Trophoblast cell (in vitro differentiated cells and primary cell): ENCODE data around the gene KRT6C.
A peak's percentile ranks its signal among the peaks of the same experiment; 100 is the strongest.

Experiments
- DNase-seq, 2 donors: peaks; one replicate each; pipeline ENCODE4 v3.0.0-alpha.2; 2016
- H2AFZ ChIP-seq: 2 replicates; pipeline ENCODE4 v1.6.1; 2013; ENCODE audit warnings: low read length, moderate library complexity, mild to moderate bottlenecking; ENCODE audit not compliant: insufficient read depth, poor library complexity
- H2AK5ac ChIP-seq: 2 replicates; pipeline ENCODE4 v1.6.1; 2013; ENCODE audit warnings: mild to moderate bottlenecking, low read length
- H2BK120ac ChIP-seq: 2 replicates; pipeline ENCODE4 v1.6.1; 2013; ENCODE audit warnings: low read length, mild to moderate bottlenecking, moderate library complexity; ENCODE audit not compliant: insufficient read depth, poor library complexity
- H2BK12ac ChIP-seq: 2 replicates; pipeline ENCODE4 v1.6.1; 2013; ENCODE audit warnings: mild to moderate bottlenecking, low read length, moderate library complexity
- H2BK5ac ChIP-seq: 2 replicates; pipeline ENCODE4 v1.6.1; 2013; ENCODE audit warnings: low read length, low read depth, moderate library complexity, mild to moderate bottlenecking; ENCODE audit not compliant: poor library complexity
- H3K14ac ChIP-seq: 2 replicates; pipeline ENCODE4 v1.6.1; 2013; ENCODE audit warnings: mild to moderate bottlenecking, low read length
- H3K18ac ChIP-seq: 2 replicates; pipeline ENCODE4 v1.6.1; 2013; ENCODE audit warnings: mild to moderate bottlenecking, low read length
- H3K23ac ChIP-seq: 2 replicates; pipeline ENCODE4 v1.6.1; 2013; ENCODE audit warnings: low read length
- H3K27ac ChIP-seq: 2 replicates; pipeline ENCODE4 v1.5.1; 2013; ENCODE audit warnings: low read depth, mild to moderate bottlenecking, inconsistent platforms, low read length, moderate library complexity
- H3K27me3 ChIP-seq: 2 replicates; pipeline ENCODE4 v1.6.1; 2013; ENCODE audit warnings: inconsistent platforms, mild to moderate bottlenecking, low read length, moderate library complexity; ENCODE audit not compliant: insufficient read depth
- H3K36me3 ChIP-seq, 2 experiments: 1 replicate in 1 of 2; 2 replicates in 1 of 2; pipeline ENCODE4 v1.6.1; 2013; ENCODE audit warnings: low read length in 2 of 2, mild to moderate bottlenecking in 2 of 2, moderate library complexity in 1 of 2; ENCODE audit not compliant: insufficient read depth in 2 of 2, control insufficient read depth in 1 of 2
- H3K4ac ChIP-seq: 2 replicates; pipeline ENCODE4 v1.6.1; 2013; ENCODE audit warnings: low read depth, mild to moderate bottlenecking, low read length, moderate library complexity
- H3K4me1 ChIP-seq, 2 experiments: 1 replicate in 1 of 2; 2 replicates in 1 of 2; pipeline ENCODE4 v1.6.1; 2013; ENCODE audit warnings: low read length in 2 of 2, mild to moderate bottlenecking in 2 of 2, moderate library complexity in 1 of 2; ENCODE audit not compliant: insufficient read depth in 2 of 2, control insufficient read depth in 1 of 2
- H3K4me2 ChIP-seq: 2 replicates; pipeline ENCODE4 v1.6.1; 2013; ENCODE audit warnings: inconsistent platforms, mild to moderate bottlenecking, low read length, moderate library complexity
- H3K4me3 ChIP-seq: 2 replicates; pipeline ENCODE4 v1.5.1; 2013; ENCODE audit warnings: mild to moderate bottlenecking, low read depth, low read length, inconsistent platforms
- H3K79me1 ChIP-seq: one replicate; pipeline ENCODE4 v1.6.1; 2013; ENCODE audit warnings: low read length
- H3K79me2 ChIP-seq: 2 replicates; pipeline ENCODE4 v1.6.1; 2013; ENCODE audit warnings: low read length, mild to moderate bottlenecking; ENCODE audit not compliant: control insufficient read depth, insufficient read depth, poor library complexity
- H3K9ac ChIP-seq: 2 replicates; pipeline ENCODE4 v1.6.1; 2013; ENCODE audit warnings: mild to moderate bottlenecking, low read length
- H3K9me3 ChIP-seq: 2 replicates; pipeline ENCODE4 v1.6.1; 2013; ENCODE audit warnings: low read depth, mild to moderate bottlenecking, control low read depth, inconsistent platforms, low read length; ENCODE audit not compliant: insufficient read depth
- H4K12ac ChIP-seq: 2 replicates; pipeline ENCODE4 v1.6.1; 2013; ENCODE audit warnings: low read depth, mild to moderate bottlenecking, low read length, moderate library complexity
- H4K8ac ChIP-seq: 2 replicates; pipeline ENCODE4 v1.6.1; 2013; ENCODE audit warnings: low read depth, mild to moderate bottlenecking, low read length, moderate library complexity
- H4K91ac ChIP-seq: one replicate; pipeline ENCODE4 v1.6.1; 2013; ENCODE audit warnings: low read depth, mild to moderate bottlenecking, low read length, moderate library complexity
- WGBS: extraction: QIAGEN DNeasy Blood & Tissue Kit; methylation state at CpG from one replicate; pipeline ENCODE4 v1.1.7; 2013; ENCODE audit warnings: missing lambda C conversion rate; ENCODE audit not compliant: insufficient read length, insufficient coverage; ENCODE audit errors: extremely low coverage; 5-methylcytosine and 5-hydroxymethylcytosine counted together

KRT6C gene

DNA sequence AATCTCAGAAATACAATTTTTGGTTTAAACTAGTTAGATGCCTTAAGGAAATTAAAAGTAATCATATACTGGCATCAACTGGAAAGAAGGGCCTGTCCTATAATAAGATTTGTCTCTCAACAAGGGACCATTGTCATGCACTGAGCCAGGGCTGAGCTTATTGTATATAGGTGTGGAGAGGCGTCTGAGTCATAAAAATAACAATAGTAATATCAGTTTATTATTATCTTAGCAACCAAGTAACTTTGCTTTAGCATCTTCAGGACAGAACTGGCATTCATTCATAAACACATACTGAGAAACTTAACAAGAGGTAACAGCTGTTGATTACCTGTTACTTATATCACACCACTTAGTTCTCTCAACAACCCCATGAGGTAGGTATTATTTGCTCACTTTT lies 46.5 kb downstream of the KRT6C start:
- Histone ChIP-seq H4K8ac (no peak overlapping the region), H3K18ac (no peak overlapping the region), H3K27ac (no peak overlapping the region), H4K12ac (no peak overlapping the region), H3K9me3 (no peaks in the 10 kb centered on the region), H3K23ac (no peak overlapping the region), H3K9ac (no peak overlapping the region), H2AK5ac (no peak overlapping the region), H3K4me3 (no peak overlapping the region), H2BK120ac (no peak overlapping the region), H3K79me2 (peaks cover 7% of the 10 kb centered on the region), H3K4me1 (peaks cover 25 to 26% of the 10 kb centered on the region in 2 experiments), H3K4ac (no peak overlapping the region), H3K79me1 (peaks cover 19% of the 10 kb centered on the region), H3K14ac (no peak overlapping the region), H3K36me3 (no peaks in the 10 kb centered on the region), H2BK12ac (no peak overlapping the region), H3K4me2 (no peak overlapping the region), H2BK5ac (no peak overlapping the region), H4K91ac (no peak overlapping the region), H2AFZ (no peak overlapping the region), H3K27me3 (no peaks in the 10 kb centered on the region)
- no CpG with 5 or more reads among the region's 1 CpG for WGBS
- no peak for DNase-seq

DNA sequence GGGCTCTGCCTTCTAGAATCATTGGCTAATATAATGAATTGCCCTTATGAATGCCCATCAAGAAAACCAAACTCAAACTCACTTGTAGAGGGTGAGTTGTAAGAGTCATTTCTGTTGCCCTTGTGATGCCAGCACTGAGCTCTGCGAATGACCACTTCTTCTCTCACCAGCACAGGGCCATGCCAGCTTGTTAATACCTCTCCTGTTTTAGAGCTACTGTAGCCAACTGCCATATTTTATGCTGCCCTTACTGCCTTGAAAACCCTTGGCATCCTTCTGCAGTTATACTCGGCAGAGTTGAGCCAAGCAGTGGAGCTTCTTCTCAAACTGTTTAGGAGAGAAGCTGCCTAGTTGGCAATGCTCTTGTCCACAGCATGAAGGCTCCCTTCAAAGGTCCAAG lies 47.6 kb downstream of the KRT6C start:
- H3K27ac ChIP-seq = no peak overlapping the region
- H4K91ac ChIP-seq = no peak overlapping the region
- peaks cover 7% of the 10 kb centered on the region for H3K79me2 ChIP-seq
- H2AFZ ChIP-seq = no peak overlapping the region
- no peak overlapping the region for H3K4me2 ChIP-seq
- no peak overlapping the region for H3K9ac ChIP-seq
- H3K4me3 ChIP-seq = no peak overlapping the region
- no peak overlapping the region for H2AK5ac ChIP-seq
- H3K4ac ChIP-seq = no peak overlapping the region
- H2BK120ac ChIP-seq = no peak overlapping the region
- H3K18ac ChIP-seq = no peak overlapping the region
- peaks cover 27 to 33% of the 10 kb centered on the region in 2 experiments for H3K4me1 ChIP-seq
- H2BK5ac ChIP-seq = no peak overlapping the region
- no CpG with 5 or more reads among the region's 2 CpGs for WGBS
- no peak overlapping the region for H2BK12ac ChIP-seq
- no peak overlapping the region for H3K23ac ChIP-seq
- H4K8ac ChIP-seq = no peak overlapping the region
- H3K36me3 ChIP-seq = no peaks in the 10 kb centered on the region
- H3K14ac ChIP-seq = no peak overlapping the region
- peaks cover 24% of the 10 kb centered on the region for H3K79me1 ChIP-seq
- no peaks in the 10 kb centered on the region for H3K9me3 ChIP-seq
- no peaks in the 10 kb centered on the region for H3K27me3 ChIP-seq
- no peak for DNase-seq
- no peak overlapping the region for H4K12ac ChIP-seq

DNA sequence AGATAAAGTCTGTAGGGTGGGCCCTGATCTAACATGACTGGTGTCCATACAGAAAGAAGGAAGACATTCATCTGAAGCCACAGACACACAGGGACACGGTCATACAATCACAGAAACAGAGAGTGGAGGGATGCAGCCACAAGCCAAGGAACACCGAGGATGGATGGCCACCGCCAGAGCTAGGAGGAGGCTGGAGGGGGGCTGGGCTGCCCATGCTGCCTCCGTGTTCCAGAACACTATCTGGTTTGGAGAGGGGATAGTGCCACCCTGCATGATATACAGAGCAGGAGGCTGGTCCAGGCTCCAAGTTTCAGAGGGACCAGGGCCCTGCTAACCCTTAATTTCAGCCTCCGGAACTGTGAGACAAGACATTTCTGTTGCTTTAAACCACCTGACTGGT lies 48.1 kb downstream of the KRT6C start:
- no peak overlapping the region for H2AFZ ChIP-seq
- H3K4me3 ChIP-seq = no peak overlapping the region

DNA sequence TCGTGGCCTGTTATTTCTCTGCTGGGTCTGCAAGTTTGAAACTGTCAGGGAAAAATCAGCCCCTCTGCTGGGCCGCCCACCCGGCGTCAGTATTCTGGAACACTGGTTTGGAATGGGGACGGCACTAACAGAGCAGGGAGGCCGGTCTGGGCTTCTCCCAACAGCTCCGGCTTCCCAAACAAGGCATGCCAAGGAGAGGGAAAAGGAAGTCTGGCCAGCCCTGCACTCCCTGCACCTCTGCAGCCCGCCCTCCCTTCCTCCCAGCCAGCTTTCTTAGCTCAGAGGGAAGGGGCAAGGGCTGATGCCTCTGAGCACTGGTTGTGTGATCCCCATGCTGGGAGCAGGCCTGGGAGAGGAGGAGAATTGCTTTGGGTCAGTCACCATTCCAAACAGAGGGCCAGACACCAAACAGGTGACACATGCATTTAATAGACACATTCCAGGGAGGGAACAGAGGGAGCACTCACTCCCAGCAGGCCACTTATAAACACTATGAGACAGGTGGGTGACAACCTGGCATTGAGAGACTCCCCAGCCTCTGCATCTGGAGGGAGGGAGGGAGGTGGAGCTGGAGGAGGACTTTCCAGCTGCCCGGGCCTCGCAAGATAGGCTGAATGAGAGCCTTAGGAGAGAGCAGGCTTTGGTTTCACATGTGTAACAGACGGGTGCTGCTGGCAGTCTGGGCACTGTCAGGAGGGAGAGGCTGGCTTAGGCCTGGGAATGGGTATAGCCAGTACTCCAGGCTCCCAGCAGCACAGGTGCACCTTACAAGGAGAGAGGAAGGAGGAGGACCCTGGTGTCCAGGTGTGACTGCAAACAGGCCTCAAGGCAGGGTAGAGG lies 49.7 kb downstream of the KRT6C start:
- Histone ChIP-seq H3K9me3 (no peaks in the 10 kb centered on the region), H3K27ac (peak overlapping the region; percentile 86), H3K4me3 (no peak overlapping the region), H3K79me2 (peaks cover 7% of the 10 kb centered on the region), H3K18ac (peak overlapping the region; percentile 22), H3K4ac (no peak overlapping the region), H3K27me3 (no peaks in the 10 kb centered on the region), H3K9ac (no peak overlapping the region), H3K23ac (no peak overlapping the region), H4K8ac (no peak overlapping the region), H3K14ac (peak overlapping the region; percentile 76), H4K12ac (no peak overlapping the region), H2AK5ac (peak overlapping the region; percentile 44), H3K4me2 (no peak overlapping the region), H3K36me3 (no peaks in the 10 kb centered on the region), H2BK5ac (peak overlapping the region; percentile 4), H2BK120ac (peak overlapping the region; percentile 74), H4K91ac (peak overlapping the region; percentile 91), H2BK12ac (peak overlapping the region; percentile 20), H2AFZ (no peak overlapping the region), H3K4me1 (peaks cover 30 to 33% of the 10 kb centered on the region in 2 experiments), H3K79me1 (peaks cover 24% of the 10 kb centered on the region)
- DNase-seq = peak in 1 of 2 donors; percentile 20
- WGBS = no CpG with 5 or more reads among the region's 11 CpGs

More for the DNA sequence above, 48.1 kb downstream of the KRT6C start:
- no peaks in the 10 kb centered on the region for H3K27me3 ChIP-seq
- no peak overlapping the region for H4K8ac ChIP-seq
- H3K18ac ChIP-seq = no peak overlapping the region
- DNase-seq = no peak
- H3K79me2 ChIP-seq = peaks cover 7% of the 10 kb centered on the region
- H2BK120ac ChIP-seq = no peak overlapping the region
- H2AK5ac ChIP-seq = no peak overlapping the region
- no peak overlapping the region for H3K23ac ChIP-seq
- no peak overlapping the region for H4K12ac ChIP-seq
- H3K9me3 ChIP-seq = no peaks in the 10 kb centered on the region
- no peak overlapping the region for H3K4me2 ChIP-seq
- no peak overlapping the region for H3K9ac ChIP-seq
- H2BK5ac ChIP-seq = no peak overlapping the region
- H3K79me1 ChIP-seq = peaks cover 24% of the 10 kb centered on the region
- no CpG with 5 or more reads among the region's 5 CpGs for WGBS
- no peak overlapping the region for H4K91ac ChIP-seq
- no peak overlapping the region for H3K4ac ChIP-seq
- no peak overlapping the region for H3K14ac ChIP-seq
- no peaks in the 10 kb centered on the region for H3K36me3 ChIP-seq
- H3K4me1 ChIP-seq = peaks cover 27 to 33% of the 10 kb centered on the region in 2 experiments
- H3K27ac ChIP-seq = no peak overlapping the region
- H2BK12ac ChIP-seq = peak overlapping the region; percentile 3
